IMR-90 (cell line): ENCODE data around the gene TNFSF9. TPM values are rescaled to one million over a fixed set of nuclear protein-coding genes. Genes with fewer than 3 reads are reported as not detected.

Experiments
- ATAC-seq: fragments of 200-7000 bp; cut with Tn5 transposase; 2 replicates; pipeline ENCODE4 v1.9.1; 2020; ENCODE audit warnings: low read depth, mild to moderate bottlenecking, moderate library complexity
- BruUV-seq: library from RNA; stranded (reverse); fragments of 400-500 nt; replicated peaks from 2 replicates; lab custom pipeline; 2021; lab: Mats Ljungman, UMichigan
- CTCF ChIA-PET: fragments of 300-600 bp; formaldehyde crosslinking; extraction: SDS; loops from one replicate; lab custom pipeline; 2021; ENCODE audit warnings: antibody characterized with exemption; lab: Yijun Ruan, JAX
- POLR2A ChIA-PET: fragments of 300-600 bp; sonication (Branson Sonifier 250); formaldehyde crosslinking; loops from one replicate; lab custom pipeline; 2022; ENCODE audit warnings: antibody characterized with exemption; ENCODE audit not compliant: unreplicated experiment; lab: Charles Lee
- DNase-seq: peaks from one replicate; pipeline ENCODE4 v3.0.0; 2013
- H2AFZ ChIP-seq: replicated peaks from 2 replicates; pipeline ENCODE3; 2013; ENCODE audit warnings: low read length, mild to moderate bottlenecking; ENCODE audit not compliant: poor library complexity
- H2AK5ac ChIP-seq: 2 replicates; pipeline ENCODE4 v1.6.1; 2013; ENCODE audit warnings: low read depth, low read length, inconsistent platforms
- H2AK9ac ChIP-seq: replicated peaks from 2 replicates; pipeline ENCODE3; 2013; ENCODE audit warnings: mild to moderate bottlenecking, low read depth, low read length, moderate library complexity; ENCODE audit not compliant: poor library complexity
- H2BK120ac ChIP-seq: 2 replicates; pipeline ENCODE4 v1.6.1; 2013; ENCODE audit warnings: low read depth, low read length, inconsistent platforms
- H2BK15ac ChIP-seq: 3 replicates; pipeline ENCODE4 v1.6.1; 2013; ENCODE audit warnings: low read depth, low read length, inconsistent platforms
- H2BK20ac ChIP-seq: 2 replicates; pipeline ENCODE4 v1.6.1; 2013; ENCODE audit warnings: low read depth, mild to moderate bottlenecking, inconsistent platforms, low read length, moderate library complexity
- H2BK5ac ChIP-seq: 2 replicates; pipeline ENCODE4 v1.6.1; 2013; ENCODE audit warnings: mild to moderate bottlenecking, low read depth, low read length, inconsistent platforms; ENCODE audit not compliant: poor library complexity, severe bottlenecking
- H3K14ac ChIP-seq: replicated peaks from 2 replicates; pipeline ENCODE4 v1.6.1; 2013; ENCODE audit warnings: low read depth, low read length, inconsistent platforms
- H3K18ac ChIP-seq: 2 replicates; pipeline ENCODE4 v1.6.1; 2013; ENCODE audit warnings: low read depth, low read length, control low read depth
- H3K23ac ChIP-seq: 2 replicates; pipeline ENCODE4 v1.6.1; 2013; ENCODE audit warnings: low read depth, low read length, inconsistent platforms
- H3K27ac ChIP-seq: 2 replicates; pipeline ENCODE4 v1.5.1; 2013; ENCODE audit warnings: mild to moderate bottlenecking, control low read depth, low read length; ENCODE audit not compliant: insufficient read depth
- H3K27me3 ChIP-seq: 2 replicates; pipeline ENCODE4 v1.6.1; 2013; ENCODE audit warnings: low read length; ENCODE audit not compliant: control insufficient read depth, insufficient read depth
- H3K36me3 ChIP-seq: 2 replicates; pipeline ENCODE4 v1.6.1; 2013; ENCODE audit warnings: low read length, mixed read lengths; ENCODE audit not compliant: control insufficient read depth, insufficient read depth
- H3K4ac ChIP-seq: 2 replicates; pipeline ENCODE4 v1.6.1; 2013; ENCODE audit warnings: low read depth, low read length, inconsistent platforms
- H3K4me1 ChIP-seq: 2 replicates; pipeline ENCODE4 v1.6.1; 2013; ENCODE audit warnings: low read length, mixed read lengths; ENCODE audit not compliant: control insufficient read depth, insufficient read depth
- H3K4me2 ChIP-seq: 2 replicates; pipeline ENCODE4 v1.6.1; 2013; ENCODE audit warnings: low read depth, mild to moderate bottlenecking, control low read depth, low read length, moderate library complexity
- H3K4me3 ChIP-seq: 2 replicates; pipeline ENCODE4 v1.5.1; 2013; ENCODE audit warnings: low read depth, mild to moderate bottlenecking, control low read depth, low read length, moderate library complexity; ENCODE audit not compliant: insufficient read depth
- H3K56ac ChIP-seq: 2 replicates; pipeline ENCODE4 v1.6.1; 2013; ENCODE audit warnings: low read length, inconsistent platforms; ENCODE audit not compliant: insufficient read depth; ENCODE audit errors: extremely low read depth
- H3K79me1 ChIP-seq, 2 experiments: 2 replicates each; pipeline ENCODE4 v1.6.1; 2013; ENCODE audit warnings: low read length in 2 of 2, inconsistent platforms in 1 of 2, low read depth in 1 of 2
- H3K9ac ChIP-seq: 2 replicates; pipeline ENCODE4 v1.6.1; 2013; ENCODE audit warnings: low read depth, low read length, control low read depth
- H3K9me1 ChIP-seq: 2 replicates; pipeline ENCODE4 v1.6.1; 2013; ENCODE audit warnings: low read length, inconsistent platforms; ENCODE audit not compliant: insufficient read depth
- H3K9me3 ChIP-seq: 2 replicates; pipeline ENCODE4 v1.6.1; 2013; ENCODE audit warnings: low read length; ENCODE audit not compliant: control insufficient read depth, insufficient read depth
- H4K20me1 ChIP-seq: 2 replicates; pipeline ENCODE4 v1.6.1; 2013; ENCODE audit warnings: low read length, inconsistent platforms; ENCODE audit not compliant: insufficient read depth
- H4K5ac ChIP-seq: 2 replicates; pipeline ENCODE4 v1.6.1; 2013; ENCODE audit warnings: mild to moderate bottlenecking, low read depth, low read length, control low read depth
- H4K8ac ChIP-seq, 2 experiments: 2 replicates each; pipeline ENCODE4 v1.6.1; 2013; ENCODE audit warnings: low read depth in 2 of 2, low read length in 2 of 2, control low read depth in 1 of 2, inconsistent platforms in 1 of 2
- H4K91ac ChIP-seq: 2 replicates; pipeline ENCODE4 v1.6.1; 2013; ENCODE audit warnings: low read depth, low read length, inconsistent platforms; ENCODE audit not compliant: insufficient read depth
- MAZ ChIP-seq: IDR thresholded peaks from 2 replicates; pipeline ENCODE4 v1.6.1; 2012; ENCODE audit warnings: low read depth, mild to moderate bottlenecking, low read length, improper control_type of control experiment, moderate library complexity, borderline replicate concordance
- NFE2L2 ChIP-seq: fragments of 150-350 bp; IDR thresholded peaks from 2 replicates; pipeline ENCODE4 v1.6.1; 2016; ENCODE audit warnings: low read depth, mild to moderate bottlenecking, low read length
- POLR2A ChIP-seq: IDR thresholded peaks from 2 replicates; pipeline ENCODE4 v1.6.1; 2012; ENCODE audit warnings: mild to moderate bottlenecking, low read depth, low read length
- RCOR1 ChIP-seq: IDR thresholded peaks from 2 replicates; pipeline ENCODE4 v1.6.1; 2012; ENCODE audit warnings: mild to moderate bottlenecking, low read length, improper control_type of control experiment; ENCODE audit not compliant: insufficient replicate concordance
- WGBS, 2 experiments: methylation state at CpG; one replicate each; pipeline versions ENCODE4 v1.1.5 to v1.1.7; 2013; ENCODE audit warnings: missing lambda C conversion rate in 2 of 2; ENCODE audit not compliant: insufficient read length in 1 of 2; ENCODE audit errors: extremely low coverage in 2 of 2; 5-methylcytosine and 5-hydroxymethylcytosine counted together
- dilution Hi-C: fragments of 300-500 bp; cut with HindIII; formaldehyde crosslinking; loops from one replicate; pipeline ENCODE4 v1.14.3; 2018; ENCODE audit warnings: low sequenced_read_pairs; ENCODE audit not compliant: unreplicated experiment
- in situ Hi-C: fragments of 300-500 bp; cut with MboI; formaldehyde crosslinking; loops from 3 replicates; pipeline ENCODE4 v1.14.3; 2019; ENCODE audit warnings: low sequenced_read_pairs, inconsistent platforms, mixed read lengths
- intact Hi-C: fragments of 100-400 bp; cut with micrococcal nuclease; formaldehyde crosslinking; loops from 2 replicates; pipeline ENCODE4 v1.10.0; 2022
- polyA plus RNA-seq, 3 experiments: library from polyadenylated mRNA; depleted of rRNA; stranded (reverse); fragments of >200 nt; gene quantifications; 2 replicates each; pipeline ENCODE4 v1.2.3, GENCODE V29; 2012; ENCODE audit warnings: low replicate concordance in 1 of 3
- total RNA-seq: library from RNA; depleted of rRNA; stranded (reverse); fragments of >200 nt; gene quantifications from 2 replicates; pipeline ENCODE4 v1.2.3, GENCODE V29; 2012

TNFSF9 gene
- total and polyA plus RNA-seq, 2 of the 4 experiments (the other 2 are of a cell fraction), result 0.10 TPM; not detected in 1

DNA sequence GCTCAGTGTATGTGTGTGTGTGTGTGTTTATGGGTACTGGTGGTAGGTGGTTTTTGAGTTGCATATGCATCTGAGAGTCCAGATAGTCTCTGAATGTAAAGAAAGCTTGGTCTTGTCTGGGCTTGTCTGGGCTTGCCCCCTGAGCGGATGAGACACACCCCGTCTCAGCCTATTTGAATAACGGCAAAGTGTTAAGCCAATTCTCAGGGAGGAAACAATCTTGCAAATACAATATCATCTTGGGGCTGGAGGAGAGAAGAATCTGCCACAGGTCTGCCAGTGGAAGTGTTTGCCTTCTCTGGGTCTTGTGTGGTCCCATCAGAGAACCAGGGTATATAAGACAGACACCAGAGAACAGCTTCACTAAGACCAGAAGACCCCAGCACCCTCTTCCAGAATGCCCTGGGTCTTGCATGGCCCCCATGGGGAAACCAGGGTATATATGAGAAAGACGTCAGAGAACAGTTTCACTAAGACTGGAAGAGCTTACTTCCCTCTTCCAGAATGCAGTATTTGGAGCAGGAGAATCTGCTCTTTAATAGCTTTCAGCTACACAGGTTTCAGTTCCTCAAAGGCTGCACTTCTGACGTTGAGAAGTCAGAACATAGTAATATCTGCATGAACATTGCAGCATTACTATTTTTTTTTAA is 46.8 kb downstream of the TNFSF9 start:
- no TSS peak for BruUV-seq
- peak overlapping the region; percentile 16; the same call in 1 of the 2 replicates for H3K18ac ChIP-seq
- H3K27me3 ChIP-seq, result no peaks in the 10 kb centered on the region
- dilution Hi-C loops, result no loop called here
- no peak overlapping the region for H3K9ac ChIP-seq
- no peak overlapping the region for H3K14ac ChIP-seq
- H2AK5ac ChIP-seq, result no peak overlapping the region
- POLR2A ChIA-PET, result no interaction called here
- H3K56ac ChIP-seq, result no peak overlapping the region
- peak overlapping the region; percentile 68 for H2BK5ac ChIP-seq
- H3K36me3 ChIP-seq, result no peaks in the 10 kb centered on the region
- no peak overlapping the region for H4K91ac ChIP-seq
- H3K9me3 ChIP-seq, result no peaks in the 10 kb centered on the region
- H4K8ac ChIP-seq, result peak overlapping the region in 1 of 2 experiments; percentile 42; a peak in 1 of 4 replicates
- H2AFZ ChIP-seq, result no peak overlapping the region
- H2BK20ac ChIP-seq, result no peak overlapping the region
- H2BK120ac ChIP-seq, result no peak overlapping the region
- no peaks in the 10 kb centered on the region for H3K79me1 ChIP-seq
- H4K5ac ChIP-seq, result no peak overlapping the region
- no peaks in the 10 kb centered on the region for H3K4me1 ChIP-seq
- no peaks in the 10 kb centered on the region for H4K20me1 ChIP-seq
- H3K4me3 ChIP-seq, result no peak overlapping the region
- no peak overlapping the region for H3K23ac ChIP-seq
- no peaks in the 10 kb centered on the region for H3K9me1 ChIP-seq
- in situ Hi-C loops, result no loop called here
- no peak overlapping the region for H2BK15ac ChIP-seq
- H3K4me2 ChIP-seq, result no peak overlapping the region
- H3K4ac ChIP-seq, result no peak overlapping the region
- intact Hi-C loops, result no loop called here
- TF ChIP-seq NFE2L2, result no peak
- no peak for TF ChIP-seq MAZ
- no peak for TF ChIP-seq RCOR1
- TF ChIP-seq POLR2A, result no peak
- H2AK9ac ChIP-seq, result no peak overlapping the region
- DNase-seq (no peak), ATAC-seq (no peak)
- CTCF ChIA-PET, result no interaction called here
- WGBS, 2 experiments, result no CpG with 5 or more reads among the region's 5 CpGs
- no peak overlapping the region for H3K27ac ChIP-seq
